ENCODE data around the gene FLNB. TPM values are rescaled to one million over a fixed set of nuclear protein-coding genes. Genes with fewer than 3 reads are reported as not detected.

FLNB gene
- total and polyA plus RNA-seq, 2 of the 13 experiments (the other 11 are each of a cell fraction or from before 2014, with no cell fraction given): 106 to 130 TPM

GRCh38 chr3:58117561-58118181 lies 109.4 kb downstream of the FLNB start:
- no peak overlapping the region for H3K9ac ChIP-seq (ENCODE audit: insufficient read depth, low read depth, low read length)
- DNase-seq (ENCODE audit: low spot score): no peak
- no peak overlapping the region for H2AFZ ChIP-seq (ENCODE audit: low read length)
- ChIA-PET CTCF (ENCODE audit: low intra/inter-chr PET ratio, low total read pairs) (no interaction called here), POLR2A (no interaction called here)
- peaks cover 18% of the 10 kb centered on the region; the same call in 1 of the 2 replicates for H3K4me1 ChIP-seq (ENCODE audit: insufficient read depth, low read length)
- no peak for ATAC-seq
- TF ChIP-seq, protein P1, sequence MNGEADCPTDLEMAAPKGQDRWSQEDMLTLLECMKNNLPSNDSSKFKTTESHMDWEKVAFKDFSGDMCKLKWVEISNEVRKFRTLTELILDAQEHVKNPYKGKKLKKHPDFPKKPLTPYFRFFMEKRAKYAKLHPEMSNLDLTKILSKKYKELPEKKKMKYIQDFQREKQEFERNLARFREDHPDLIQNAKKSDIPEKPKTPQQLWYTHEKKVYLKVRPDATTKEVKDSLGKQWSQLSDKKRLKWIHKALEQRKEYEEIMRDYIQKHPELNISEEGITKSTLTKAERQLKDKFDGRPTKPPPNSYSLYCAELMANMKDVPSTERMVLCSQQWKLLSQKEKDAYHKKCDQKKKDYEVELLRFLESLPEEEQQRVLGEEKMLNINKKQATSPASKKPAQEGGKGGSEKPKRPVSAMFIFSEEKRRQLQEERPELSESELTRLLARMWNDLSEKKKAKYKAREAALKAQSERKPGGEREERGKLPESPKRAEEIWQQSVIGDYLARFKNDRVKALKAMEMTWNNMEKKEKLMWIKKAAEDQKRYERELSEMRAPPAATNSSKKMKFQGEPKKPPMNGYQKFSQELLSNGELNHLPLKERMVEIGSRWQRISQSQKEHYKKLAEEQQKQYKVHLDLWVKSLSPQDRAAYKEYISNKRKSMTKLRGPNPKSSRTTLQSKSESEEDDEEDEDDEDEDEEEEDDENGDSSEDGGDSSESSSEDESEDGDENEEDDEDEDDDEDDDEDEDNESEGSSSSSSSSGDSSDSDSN (CRISPR knock-in tag; IDR thresholded peaks at IDR 0.05): no peak
- no peak for TF ChIP-seq TAF1 (CRISPR knock-in tag; IDR thresholded peaks at IDR 0.05)
- TF ChIP-seq, protein P2, sequence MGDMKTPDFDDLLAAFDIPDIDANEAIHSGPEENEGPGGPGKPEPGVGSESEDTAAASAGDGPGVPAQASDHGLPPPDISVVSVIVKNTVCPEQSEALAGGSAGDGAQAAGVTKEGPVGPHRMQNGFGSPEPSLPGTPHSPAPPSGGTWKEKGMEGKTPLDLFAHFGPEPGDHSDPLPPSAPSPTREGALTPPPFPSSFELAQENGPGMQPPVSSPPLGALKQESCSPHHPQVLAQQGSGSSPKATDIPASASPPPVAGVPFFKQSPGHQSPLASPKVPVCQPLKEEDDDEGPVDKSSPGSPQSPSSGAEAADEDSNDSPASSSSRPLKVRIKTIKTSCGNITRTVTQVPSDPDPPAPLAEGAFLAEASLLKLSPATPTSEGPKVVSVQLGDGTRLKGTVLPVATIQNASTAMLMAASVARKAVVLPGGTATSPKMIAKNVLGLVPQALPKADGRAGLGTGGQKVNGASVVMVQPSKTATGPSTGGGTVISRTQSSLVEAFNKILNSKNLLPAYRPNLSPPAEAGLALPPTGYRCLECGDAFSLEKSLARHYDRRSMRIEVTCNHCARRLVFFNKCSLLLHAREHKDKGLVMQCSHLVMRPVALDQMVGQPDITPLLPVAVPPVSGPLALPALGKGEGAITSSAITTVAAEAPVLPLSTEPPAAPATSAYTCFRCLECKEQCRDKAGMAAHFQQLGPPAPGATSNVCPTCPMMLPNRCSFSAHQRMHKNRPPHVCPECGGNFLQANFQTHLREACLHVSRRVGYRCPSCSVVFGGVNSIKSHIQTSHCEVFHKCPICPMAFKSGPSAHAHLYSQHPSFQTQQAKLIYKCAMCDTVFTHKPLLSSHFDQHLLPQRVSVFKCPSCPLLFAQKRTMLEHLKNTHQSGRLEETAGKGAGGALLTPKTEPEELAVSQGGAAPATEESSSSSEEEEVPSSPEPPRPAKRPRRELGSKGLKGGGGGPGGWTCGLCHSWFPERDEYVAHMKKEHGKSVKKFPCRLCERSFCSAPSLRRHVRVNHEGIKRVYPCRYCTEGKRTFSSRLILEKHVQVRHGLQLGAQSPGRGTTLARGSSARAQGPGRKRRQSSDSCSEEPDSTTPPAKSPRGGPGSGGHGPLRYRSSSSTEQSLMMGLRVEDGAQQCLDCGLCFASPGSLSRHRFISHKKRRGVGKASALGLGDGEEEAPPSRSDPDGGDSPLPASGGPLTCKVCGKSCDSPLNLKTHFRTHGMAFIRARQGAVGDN (CRISPR knock-in tag; IDR thresholded peaks at IDR 0.05): 0 out of 2 replicates have a peak, but pooled peaks have one; percentile 22
- peak overlapping the region; percentile 37 for H3K27ac ChIP-seq (ENCODE audit: extremely low read length, insufficient read depth, low read length)
- H3K36me3 ChIP-seq (replicated peaks in 1 of 2; ENCODE audit: control insufficient read depth in 1 of 2, insufficient read depth in 2 of 2, low read length in 2 of 2): peaks cover 40 to 94% of the 10 kb centered on the region in 2 experiments
- no peak overlapping the region for H3K4me2 ChIP-seq (ENCODE audit: low read depth, low read length)
- no peak overlapping the region for H3K4me3 ChIP-seq (replicated peaks in 1 of 3; ENCODE audit: insufficient read depth in 1 of 3, low read depth in 2 of 3, low read length in 3 of 3)
- no peak for FAIRE-seq
- H3K9me3 ChIP-seq (ENCODE audit: low read length): no peaks in the 10 kb centered on the region
- in situ Hi-C loops (cut with HindIII; ENCODE audit: extremely low pct_ligation_motif_present, low pct_unique_long_range_greater_than_20kb): no loop called here
- no peaks in the 10 kb centered on the region for H3K27me3 ChIP-seq (ENCODE audit: control insufficient read depth in 1 of 2, insufficient read depth in 2 of 2, low read length in 2 of 2)
- no TSS peak for BruUV-seq (replicated peaks)
- H3K79me2 ChIP-seq (ENCODE audit: insufficient read depth, low read length): no peaks in the 10 kb centered on the region
- intact Hi-C loops (cut with micrococcal nuclease; ENCODE audit: unreplicated experiment): no loop called here
- 87% methylated on average over 14 of the region's 14 CpGs for WGBS (ENCODE audit: low lambda C conversion rate)
- H4K20me1 ChIP-seq (ENCODE audit: insufficient read depth, low read length): no peaks in the 10 kb centered on the region
